Right ventricle myocardium inferior (tissue), 1 donor: Measurements from ENCODE around the gene CD36. TPM values are rescaled to one million over a fixed set of nuclear protein-coding genes. Genes with fewer than 3 reads are reported as not detected.

Experiments
- ATAC-seq: fragments of 200-7000 bp; cut with Tn5 transposase; one replicate; pipeline ENCODE4 v1.9.1; 2020; ENCODE audit warnings: mild to moderate bottlenecking, moderate library complexity
- DNase-seq: peaks from one replicate; pipeline ENCODE4 v3.0.0; 2021; ENCODE audit errors: missing footprints
- intact Hi-C: fragments of 100-400 bp; cut with DNase I; formaldehyde crosslinking; loops from one replicate; pipeline ENCODE4 v1.11.0; 2022
- total RNA-seq: library from RNA; stranded (reverse); fragmentation: NEBNext Ultra II Directional; extraction: Animal tissue kit (Norgen Biotek cat#: 25700); gene quantifications from one replicate; pipeline ENCODE4 v1.2.1, GENCODE V29; 2021
- donor health status: DM: no; HTN: yes; CAD: no; lungs with severe emphysema.

CD36 gene
- total RNA-seq, 1 donor from 2014 or later = 1,230 TPM

GRCh38 chr7:80619741-80620140 is 18.7 kb upstream of the CD36 start:
- no peak for ATAC-seq
- intact Hi-C loops = no loop called here
- DNase-seq = no peak

DNA sequence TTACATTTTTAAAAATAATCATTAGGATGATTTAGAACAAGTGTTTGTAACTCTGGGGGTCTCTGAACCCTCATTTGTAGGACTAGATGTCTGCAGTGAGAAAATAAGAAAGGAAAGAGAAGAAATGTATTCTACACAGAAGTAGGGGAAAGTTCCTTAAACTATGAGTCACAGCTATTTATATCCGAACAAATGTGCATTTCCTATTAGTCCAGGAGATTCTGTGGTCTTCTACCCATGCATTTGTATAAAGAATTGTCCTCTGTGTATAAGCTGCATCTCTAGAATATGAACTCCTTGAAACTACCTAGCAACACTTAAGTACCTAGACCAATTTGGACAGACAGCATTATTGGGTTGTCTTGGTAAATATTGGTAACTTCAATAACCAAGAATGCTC is 15.9 kb upstream of the CD36 start:
- ATAC-seq (no peak), DNase-seq (no peak)
- intact Hi-C loops = no loop called here

DNA sequence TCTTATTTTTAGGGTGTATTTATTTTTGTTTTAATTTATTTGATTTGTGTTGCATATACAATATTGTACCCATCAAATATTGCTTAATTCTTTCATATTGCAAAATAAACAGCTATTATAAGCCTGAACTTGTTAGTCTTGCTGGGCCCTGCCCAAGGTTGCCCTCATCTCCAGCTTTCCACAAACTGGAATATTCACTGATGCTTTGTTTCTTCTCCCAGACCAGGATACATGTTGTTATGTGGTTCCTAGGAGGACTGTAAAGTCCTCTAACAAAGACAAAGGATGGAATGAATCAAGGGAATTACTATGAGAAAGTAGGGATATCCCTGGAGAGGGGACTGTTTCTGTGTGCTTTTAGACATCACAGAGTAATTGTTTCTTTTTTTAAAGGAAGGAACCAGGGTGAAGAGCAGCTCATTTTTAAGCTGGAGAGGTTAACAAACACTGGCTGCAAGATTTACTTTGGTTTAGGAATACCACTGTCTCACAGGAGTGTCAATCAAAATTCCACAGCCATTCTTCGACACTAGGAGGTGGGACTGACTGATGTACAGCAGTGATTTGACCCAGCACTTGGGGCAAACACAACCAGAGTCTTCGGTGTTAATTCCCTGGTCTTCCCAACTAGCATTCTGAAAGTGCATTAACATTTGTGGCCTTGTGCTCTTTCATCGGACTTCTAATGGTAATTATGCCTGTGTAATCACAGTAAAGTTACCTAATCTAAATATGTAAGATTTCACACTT is 14.8 kb upstream of the CD36 start:
- intact Hi-C loops = no loop called here
- DNase-seq = no peak
- ATAC-seq = peak; percentile 42

GRCh38 chr7:80624763-80625162 is 13.7 kb upstream of the CD36 start:
- DNase-seq = no peak
- ATAC-seq = peak; percentile 78
- intact Hi-C loops = no loop called here

GRCh38 chr7:80629023-80629422 is 9.4 kb upstream of the CD36 start:
- ATAC-seq = no peak
- no peak for DNase-seq
- intact Hi-C loops = no loop called here

- DNase-seq (no peak), ATAC-seq (peak; percentile 30)
- intact Hi-C loops = no loop called here
Observed at GRCh38 chr7:80630608-80631405, 7.6 kb upstream of the CD36 start.

GRCh38 chr7:80631421-80631820 is 7.0 kb upstream of the CD36 start:
- intact Hi-C loops = no loop called here
- no peak for DNase-seq
- no peak for ATAC-seq

GRCh38 chr7:80632139-80632538 is 6.3 kb upstream of the CD36 start:
- DNase-seq = no peak
- intact Hi-C loops = no loop called here
- ATAC-seq = no peak

DNA sequence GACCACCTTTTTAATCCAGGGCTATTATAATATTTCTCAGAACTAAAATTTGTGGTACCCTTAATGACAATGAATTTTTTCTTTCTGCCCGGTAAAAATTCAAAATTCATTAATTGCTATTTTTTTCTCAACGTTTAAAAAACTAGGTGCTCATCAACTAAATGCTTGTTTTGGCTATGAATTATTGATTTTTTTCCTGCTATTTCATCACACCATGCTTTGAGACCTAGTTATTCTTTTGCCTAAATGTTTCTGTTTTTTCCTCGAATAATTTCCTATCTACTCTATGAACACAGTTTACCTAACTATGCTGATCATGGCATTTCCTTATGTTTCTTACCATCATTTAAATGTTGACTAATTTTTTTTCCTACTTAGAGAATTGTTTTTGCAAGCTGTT is 5.6 kb upstream of the CD36 start:
- intact Hi-C loops = no loop called here
- DNase-seq (no peak), ATAC-seq (no peak)

- DNase-seq (no peak), ATAC-seq (peak; percentile 29)
- intact Hi-C loops = no loop called here
Observed at GRCh38 chr7:80634505-80634904, 3.9 kb upstream of the CD36 start.

GRCh38 chr7:80635533-80635932 is 2.9 kb upstream of the CD36 start:
- DNase-seq = no peak
- intact Hi-C loops = loop anchor here (5.0 kb wide), 1 partner anchor 148 kb away; no protein-coding TSS in a partner anchor
- ATAC-seq = no peak

- DNase-seq (no peak), ATAC-seq (no peak)
- intact Hi-C loops = loop anchor here (5.0 kb wide), 1 partner anchor 149 kb away; no protein-coding TSS in a partner anchor
Observed at GRCh38 chr7:80635998-80636397, 2.4 kb upstream of the CD36 start.

DNA sequence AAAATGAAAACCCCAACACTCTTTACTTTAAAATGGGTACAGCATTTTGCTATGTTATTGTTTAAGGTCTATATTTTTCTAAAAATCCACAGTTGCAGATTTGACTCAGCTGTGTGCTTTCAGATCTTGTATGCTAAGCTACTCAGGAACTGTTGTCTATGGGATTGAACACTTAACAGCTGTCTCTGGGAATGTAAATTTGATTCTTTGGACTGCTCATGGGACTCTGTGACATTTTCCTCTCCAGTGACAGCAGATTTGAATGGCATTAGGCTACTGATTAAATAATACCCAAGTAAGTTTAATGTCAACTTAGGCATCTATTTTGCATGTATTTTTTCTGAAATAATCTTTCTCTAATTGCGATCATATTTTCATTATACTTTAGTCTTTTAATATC is 1.7 kb upstream of the CD36 start:
- no peak for DNase-seq
- intact Hi-C loops = loop anchor here (5.0 kb wide), 1 partner anchor 149 kb away; no protein-coding TSS in a partner anchor
- ATAC-seq = no peak

GRCh38 chr7:80637454-80637853 is 988 bp upstream of the CD36 start:
- ATAC-seq = peak; percentile 62
- intact Hi-C loops = loop anchor here (5.0 kb wide), 1 partner anchor 150 kb away; no protein-coding TSS in a partner anchor

DNA sequence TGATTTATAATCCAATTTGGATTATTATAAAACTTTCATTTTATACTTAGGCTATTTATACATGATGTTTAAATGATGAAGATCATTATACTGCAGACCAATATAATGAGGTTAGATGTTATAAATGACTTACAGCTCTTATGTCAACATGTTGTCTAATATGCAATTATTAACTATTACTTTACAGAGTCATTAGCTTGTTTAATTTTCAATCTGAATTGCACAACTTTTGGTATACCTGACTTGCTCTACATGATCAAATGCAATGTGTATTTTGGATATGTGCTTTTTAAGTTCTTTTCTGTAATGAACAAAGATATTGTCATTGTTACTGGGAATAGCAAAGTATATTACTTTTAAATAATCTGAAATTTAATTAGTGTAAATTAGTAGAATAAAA is 569 bp downstream of the CD36 start:
- DNase-seq (no peak), ATAC-seq (no peak)
- intact Hi-C loops = loop anchor here (2.0 to 5.0 kb wide), 2 partner anchors 90 to 152 kb away; no protein-coding TSS in a partner anchor

More at GRCh38 chr7:80637454-80637853, 988 bp upstream of the CD36 start:
- no peak for DNase-seq

GRCh38 chr7:80640846-80641245 is 2.4 kb downstream of the CD36 start:
- intact Hi-C loops = loop anchor here (2.0 kb wide), 1 partner anchor 44 kb away; no protein-coding TSS in a partner anchor
- DNase-seq (no peak), ATAC-seq (no peak)

DNA sequence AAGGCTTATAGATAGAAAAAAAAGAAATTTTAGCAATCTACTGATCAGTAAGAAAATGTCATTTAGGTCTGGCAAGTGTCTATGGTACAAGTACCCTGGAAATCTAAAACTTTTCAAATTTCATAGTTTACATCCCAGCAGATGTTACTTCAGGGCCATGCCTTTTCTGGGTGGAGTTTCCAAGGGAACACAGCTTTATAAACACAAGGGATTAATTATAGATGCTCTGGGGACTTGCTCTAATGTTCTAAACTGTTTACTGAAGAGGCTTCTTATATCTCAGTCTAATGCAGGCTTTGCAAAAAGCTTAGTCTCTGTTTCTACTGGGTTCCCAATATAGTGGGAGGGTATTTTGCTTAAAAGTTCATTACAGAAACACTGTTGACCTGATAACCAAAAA is 3.1 kb downstream of the CD36 start:
- peak; percentile 43 for ATAC-seq
- intact Hi-C loops = loop anchor here (2.0 kb wide), 1 partner anchor 45 kb away; no protein-coding TSS in a partner anchor
- no peak for DNase-seq

- DNase-seq (no peak), ATAC-seq (no peak)
- intact Hi-C loops = no loop called here
Observed at GRCh38 chr7:80642871-80643270, 4.4 kb downstream of the CD36 start.

DNA sequence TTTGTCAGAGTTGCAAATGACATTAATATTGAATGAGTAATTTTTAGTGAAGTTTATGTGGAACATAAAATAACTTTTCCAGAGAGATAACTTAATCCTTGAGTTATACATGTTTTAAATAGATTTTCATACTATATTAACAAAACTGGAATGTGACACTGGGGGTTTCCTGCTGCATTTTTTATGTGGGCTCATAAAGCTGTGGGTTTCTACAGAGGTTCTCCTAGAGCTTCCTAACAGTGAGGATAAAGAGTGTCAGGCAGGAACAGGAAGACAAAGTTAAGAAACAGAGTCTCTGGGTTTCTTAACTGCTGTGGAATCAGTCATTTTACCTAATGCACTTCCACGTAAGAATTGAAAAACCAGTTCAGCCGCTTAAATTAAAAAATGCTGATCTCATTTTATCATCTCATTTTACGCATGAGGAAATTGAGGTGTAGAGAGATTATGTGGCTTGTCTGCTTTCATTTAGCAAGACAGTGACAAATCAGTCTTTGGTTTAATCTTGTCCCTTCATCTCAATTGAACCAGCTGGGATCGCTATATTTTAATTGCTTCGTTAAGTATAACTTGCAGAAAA is 5.0 kb downstream of the CD36 start:
- intact Hi-C loops = no loop called here
- no peak for DNase-seq
- ATAC-seq = no peak
